Tibial artery (tissue), 4 donors: Measurements from ENCODE around the gene LMAN1L.

Source experiments
- DNase-seq, 2 donors: peaks; one replicate each; pipeline ENCODE4 v3.0.0-alpha.2; 2019
- H3K27ac ChIP-seq, 2 donors: fragments of 200-600 bp; sonication (generic) in 1 of 2; 1 replicate in 1 of 2; 2 replicates in 1 of 2; pipeline ENCODE4 v1.5.1; 2018 to 2019; ENCODE audit warnings: mild to moderate bottlenecking in 1 of 2
- H3K27me3 ChIP-seq, 2 donors: fragments of 200-600 bp; sonication (generic) in 1 of 2; one replicate each; pipeline versions ENCODE4 v1.5.1 to v1.6.0; 2016 to 2019
- H3K36me3 ChIP-seq, 3 donors: fragments of 200-600 bp; sonication (generic) in 2 of 3; one replicate each; pipeline ENCODE4 v1.5.1; 2016 to 2019; ENCODE audit warnings: mild to moderate bottlenecking in 2 of 3
- H3K4me1 ChIP-seq, 4 donors: fragments of 200-600 bp; sonication (generic) in 2 of 4; 1 replicate in 3 of 4; 2 replicates in 1 of 4; pipeline ENCODE4 v1.5.1; 2016 to 2019
- H3K4me3 ChIP-seq, 2 donors: fragments of 200-600 bp; sonication (generic) in 1 of 2; 1 replicate in 1 of 2; 2 replicates in 1 of 2; pipeline ENCODE4 v1.5.1; 2018 to 2019; ENCODE audit warnings: mild to moderate bottlenecking in 2 of 2
- H3K9me3 ChIP-seq, 3 donors: fragments of 200-600 bp; sonication (generic) in 1 of 3; one replicate each; pipeline ENCODE4 v1.5.1; 2016 to 2019
- intact Hi-C: fragments of 100-400 bp; cut with DNase I; formaldehyde crosslinking; loops from one replicate; pipeline ENCODE4 v1.15.0; 2023; ENCODE audit warnings: low total_unique reads
- TF ChIP-seq, protein P1 (sequence below), 2 experiments: fragments of 200-600 bp in 1 of 2; fragments of 450-650 bp in 1 of 2; IDR thresholded peaks; one replicate each; pipeline ENCODE4 v1.5.1; 2017 to 2019; ENCODE audit warnings: antibody characterized with exemption in 2 of 2, mild to moderate bottlenecking in 1 of 2, moderate library complexity in 1 of 2

LMAN1L gene

DNA sequence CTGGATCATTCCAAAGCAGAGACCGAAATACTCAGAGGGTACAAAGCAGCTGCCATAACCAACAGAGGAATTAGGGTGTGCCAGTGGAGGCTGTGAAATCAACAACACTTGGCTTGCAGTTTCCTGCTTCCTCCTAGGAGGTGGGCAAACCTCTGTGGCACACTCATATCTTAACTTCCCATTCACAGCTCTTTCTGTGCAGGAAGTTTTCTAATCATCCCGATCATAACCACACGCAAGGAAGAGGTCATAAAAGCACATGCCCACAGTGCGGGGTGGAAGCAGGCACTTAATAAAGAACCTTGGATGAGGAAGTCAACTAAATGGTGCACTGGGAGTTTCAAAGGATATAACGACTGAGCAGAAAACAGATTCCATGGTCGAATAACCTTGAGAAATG lies 55.4 kb downstream of the LMAN1L start:
- no peak overlapping the region for H3K4me3 ChIP-seq
- H3K36me3 ChIP-seq, result peaks cover 0 to 15% (median 0%) of the 10 kb centered on the region in 3 donors
- no peaks in the 10 kb centered on the region for H3K9me3 ChIP-seq
- DNase-seq, result peak in 1 of 2 donors; percentile 65
- intact Hi-C loops, result no loop called here
- H3K27ac ChIP-seq, result no peak overlapping the region
- H3K4me1 ChIP-seq, result peaks cover 7 to 70% (median 41%) of the 10 kb centered on the region in 4 donors
- H3K27me3 ChIP-seq, result no peaks in the 10 kb centered on the region
- TF ChIP-seq, protein P1, sequence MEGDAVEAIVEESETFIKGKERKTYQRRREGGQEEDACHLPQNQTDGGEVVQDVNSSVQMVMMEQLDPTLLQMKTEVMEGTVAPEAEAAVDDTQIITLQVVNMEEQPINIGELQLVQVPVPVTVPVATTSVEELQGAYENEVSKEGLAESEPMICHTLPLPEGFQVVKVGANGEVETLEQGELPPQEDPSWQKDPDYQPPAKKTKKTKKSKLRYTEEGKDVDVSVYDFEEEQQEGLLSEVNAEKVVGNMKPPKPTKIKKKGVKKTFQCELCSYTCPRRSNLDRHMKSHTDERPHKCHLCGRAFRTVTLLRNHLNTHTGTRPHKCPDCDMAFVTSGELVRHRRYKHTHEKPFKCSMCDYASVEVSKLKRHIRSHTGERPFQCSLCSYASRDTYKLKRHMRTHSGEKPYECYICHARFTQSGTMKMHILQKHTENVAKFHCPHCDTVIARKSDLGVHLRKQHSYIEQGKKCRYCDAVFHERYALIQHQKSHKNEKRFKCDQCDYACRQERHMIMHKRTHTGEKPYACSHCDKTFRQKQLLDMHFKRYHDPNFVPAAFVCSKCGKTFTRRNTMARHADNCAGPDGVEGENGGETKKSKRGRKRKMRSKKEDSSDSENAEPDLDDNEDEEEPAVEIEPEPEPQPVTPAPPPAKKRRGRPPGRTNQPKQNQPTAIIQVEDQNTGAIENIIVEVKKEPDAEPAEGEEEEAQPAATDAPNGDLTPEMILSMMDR (IDR thresholded peaks at IDR 0.05), result no peak

DNA sequence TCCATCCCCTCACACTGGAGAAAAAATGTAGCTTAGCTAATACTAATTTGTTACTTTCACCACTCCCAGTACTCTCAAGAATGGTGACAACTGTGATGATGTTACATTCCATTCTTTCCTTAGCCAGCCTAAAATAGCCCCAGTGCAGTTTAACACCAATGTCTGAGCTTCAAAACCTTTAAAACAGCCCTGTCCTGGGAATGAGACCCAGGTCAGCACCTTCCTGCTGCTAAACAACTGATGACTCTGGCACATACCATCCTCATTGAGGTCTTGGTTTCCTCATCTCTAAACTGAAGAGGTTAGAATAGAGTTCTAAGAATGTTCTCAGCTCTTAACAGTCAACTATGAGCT lies 56.7 kb downstream of the LMAN1L start:
- Histone ChIP-seq H3K27me3 (no peaks in the 10 kb centered on the region), H3K36me3 (peaks cover 0 to 10% (median 0%) of the 10 kb centered on the region in 3 donors), H3K4me3 (peak overlapping the region in 1 of 2 donors; percentile 2), H3K9me3 (no peaks in the 10 kb centered on the region), H3K4me1 (peaks cover 7 to 65% (median 43%) of the 10 kb centered on the region in 4 donors), H3K27ac (peak overlapping the region in 1 of 2 donors; percentile 37)
- intact Hi-C loops, result no loop called here
- TF ChIP-seq, protein P1 (IDR thresholded peaks at IDR 0.05), result no peak
- DNase-seq, result no peak

DNA sequence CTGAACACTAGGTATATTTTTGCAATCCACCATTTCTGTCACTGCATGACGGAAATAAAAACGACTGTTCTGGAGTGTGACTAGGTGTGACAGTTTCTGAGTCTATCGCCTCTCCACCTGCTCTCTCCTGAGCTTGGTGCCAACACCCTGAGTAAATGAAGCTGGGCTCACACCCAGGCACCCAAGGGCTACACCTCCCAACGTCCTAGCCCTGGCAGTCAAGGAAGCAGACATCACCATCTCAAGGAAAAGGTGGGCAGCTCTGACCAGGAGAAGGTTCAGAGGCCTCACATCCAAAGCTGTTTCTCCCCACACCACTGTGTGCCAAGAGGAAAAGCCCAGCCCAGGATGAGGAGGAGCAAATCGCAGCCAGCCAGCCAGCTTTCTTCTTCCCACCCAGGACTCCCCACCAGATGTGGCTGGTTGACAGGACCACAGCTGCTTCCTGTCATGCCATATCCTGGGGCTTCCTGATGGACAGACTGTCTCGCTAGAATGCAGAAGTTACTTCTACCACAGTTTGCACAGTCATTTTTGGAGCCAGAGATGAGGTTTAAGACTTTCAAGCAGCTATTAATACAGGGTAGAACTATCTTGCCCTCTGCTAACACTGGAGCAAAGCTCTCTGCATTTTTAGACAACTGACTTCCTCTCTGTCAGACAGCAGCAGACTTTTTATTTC lies 57.2 kb downstream of the LMAN1L start:
- Histone ChIP-seq H3K4me1 (peaks cover 7 to 65% (median 43%) of the 10 kb centered on the region in 4 donors), H3K27me3 (no peaks in the 10 kb centered on the region), H3K27ac (peak overlapping the region; percentile 34 to 37), H3K4me3 (peak overlapping the region in 1 of 2 donors; percentile 2), H3K9me3 (no peaks in the 10 kb centered on the region), H3K36me3 (peaks cover 0 to 9% (median 0%) of the 10 kb centered on the region in 3 donors)
- peak; percentile 75 for DNase-seq
- intact Hi-C loops, result no loop called here
- TF ChIP-seq, protein P1 (IDR thresholded peaks at IDR 0.05), result no peak

DNA sequence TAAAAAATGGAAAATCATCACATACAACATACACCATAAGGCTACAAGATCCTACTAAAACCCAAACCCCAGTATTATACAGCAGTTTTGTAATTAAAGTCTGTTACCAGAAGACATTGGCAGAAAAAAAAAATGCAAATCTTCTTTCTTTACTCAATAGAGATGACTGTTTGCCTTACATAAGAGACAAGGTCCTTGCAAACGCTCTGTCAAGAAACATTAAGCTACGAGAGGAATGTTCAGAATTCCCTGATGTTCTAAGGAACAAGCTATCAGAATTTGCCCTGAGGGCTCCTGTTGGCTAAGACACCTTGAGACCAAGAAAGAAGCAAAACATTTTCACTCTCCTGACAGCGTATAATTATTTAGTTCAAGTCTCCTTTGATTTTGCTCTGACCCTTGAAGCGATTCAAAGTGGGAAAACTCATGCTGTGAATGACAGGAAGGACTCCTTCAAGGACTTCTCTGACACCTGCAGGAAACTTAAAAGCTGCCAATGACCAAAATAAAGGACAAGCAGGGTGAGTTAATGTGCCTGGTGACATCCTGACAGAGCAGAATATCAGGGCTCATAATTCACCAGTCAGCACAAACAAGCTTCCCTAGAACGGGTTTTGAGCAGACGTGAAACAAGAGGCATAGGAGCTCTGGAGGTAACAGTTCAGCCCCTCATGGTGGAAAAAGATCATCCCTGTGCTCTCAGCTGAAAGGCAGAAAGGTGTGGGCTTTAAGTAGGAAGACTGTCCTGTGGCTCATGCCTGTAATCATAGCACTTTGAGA lies 58.0 kb downstream of the LMAN1L start:
- Histone ChIP-seq H3K9me3 (no peaks in the 10 kb centered on the region), H3K4me3 (no peak overlapping the region), H3K27ac (peak overlapping the region; percentile 34 to 37), H3K4me1 (peaks cover 7 to 65% (median 43%) of the 10 kb centered on the region in 4 donors), H3K36me3 (peaks cover 0 to 9% (median 0%) of the 10 kb centered on the region in 3 donors), H3K27me3 (no peaks in the 10 kb centered on the region)
- TF ChIP-seq, protein P1 (IDR thresholded peaks at IDR 0.05), result no peak
- DNase-seq, result no peak
- intact Hi-C loops, result no loop called here

DNA sequence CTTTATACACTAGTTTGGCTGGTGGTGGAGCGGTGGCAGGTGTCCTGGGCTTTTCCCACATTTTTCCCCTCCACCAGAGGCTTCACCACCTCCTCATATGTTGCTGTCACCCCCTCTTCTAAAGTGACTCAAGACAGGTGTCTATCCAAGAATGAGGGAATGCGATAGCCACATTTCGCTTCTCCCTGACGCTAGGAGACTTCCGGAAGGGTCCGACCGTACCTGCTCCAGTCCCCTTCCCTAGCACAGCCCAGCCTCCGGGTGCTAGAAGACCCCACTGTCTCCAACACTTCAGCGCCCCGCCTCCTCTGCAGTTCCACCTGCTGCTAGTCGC lies 60.0 kb downstream of the LMAN1L start:
- H3K4me1 ChIP-seq, result peaks cover 7 to 54% (median 41%) of the 10 kb centered on the region in 4 donors
- TF ChIP-seq, protein P1 (IDR thresholded peaks at IDR 0.05), result no peak
- DNase-seq, result no peak
- no peaks in the 10 kb centered on the region for H3K27me3 ChIP-seq
- H3K9me3 ChIP-seq, result no peaks in the 10 kb centered on the region
- peak overlapping the region; percentile 78 to 89 for H3K27ac ChIP-seq
- peak overlapping the region; percentile 61 for H3K4me3 ChIP-seq
- H3K36me3 ChIP-seq, result peaks cover 0 to 9% (median 0%) of the 10 kb centered on the region in 3 donors
- intact Hi-C loops, result no loop called here
